Inflammatory macrophage treated with lipopolysaccharide for 4 hours (primary cell): ENCODE data around the gene XPC.
"Not testable (repeated sequence)": the region's sequence is repeated elsewhere in the genome, so short reads cannot be mapped to it uniquely, and the experiment has no call there.

Source experiments
- DNase-seq: peaks from one replicate; pipeline ENCODE4 v3.0.0-alpha.2; 2020

Gene XPC

GRCh38 chr3:14117468-14118399 is 60.7 kb downstream of the XPC start:
- DNase-seq: no peak

DNA sequence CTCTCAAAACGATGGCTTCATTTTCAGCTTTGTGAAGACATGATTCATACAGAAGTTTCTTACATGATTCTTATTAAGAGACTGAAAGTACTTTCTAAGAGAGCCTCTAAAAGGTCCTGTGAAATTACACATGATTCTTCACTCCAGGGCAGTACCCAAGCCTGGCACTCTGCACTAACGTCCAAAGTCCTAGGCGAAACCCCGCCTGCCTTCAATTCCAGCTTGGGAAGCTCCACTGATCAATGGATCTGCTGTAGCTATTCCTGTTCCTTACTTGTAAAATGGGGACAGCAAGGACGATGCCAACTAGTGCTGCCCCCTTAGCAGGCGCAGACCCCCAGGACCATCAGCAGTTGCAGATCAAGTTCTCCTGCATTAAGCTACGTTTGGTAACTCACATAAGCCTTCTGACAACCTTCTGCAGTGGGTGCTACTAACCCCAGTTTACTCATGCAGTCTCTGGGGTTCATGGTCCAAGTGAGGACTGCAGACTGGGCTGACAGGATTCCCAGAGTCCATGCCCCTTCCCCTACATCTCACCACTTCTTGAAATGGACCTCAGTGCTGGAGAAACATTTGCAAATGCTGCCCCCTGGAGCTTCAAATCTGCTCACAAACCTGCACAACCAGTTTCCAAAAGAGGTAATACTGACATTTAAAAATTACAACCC is 64.3 kb downstream of the XPC start:
- DNase-seq: no peak

DNA sequence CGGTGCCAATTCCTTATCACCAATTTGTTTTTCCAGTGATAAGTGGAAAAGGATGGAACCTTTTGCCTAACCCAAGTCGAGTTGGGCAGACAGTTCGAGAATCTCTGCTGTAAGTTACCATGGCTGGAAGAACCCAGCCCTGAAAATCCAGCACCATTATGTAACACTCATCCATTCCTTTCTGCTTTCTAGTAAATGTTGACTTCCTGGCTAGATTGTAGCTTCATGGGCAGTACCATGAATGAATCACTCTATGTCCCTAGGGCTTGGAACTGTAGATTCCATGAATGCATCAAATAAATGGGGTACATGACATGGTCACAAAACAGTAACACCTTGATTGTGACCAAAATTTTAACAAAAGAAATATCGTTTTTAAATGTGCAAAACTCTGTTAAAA is 67.7 kb downstream of the XPC start:
- no peak for DNase-seq

- DNase-seq: not testable (repeated sequence)
Measured at GRCh38 chr3:14109821-14110220, 68.6 kb downstream of the XPC start.

DNA sequence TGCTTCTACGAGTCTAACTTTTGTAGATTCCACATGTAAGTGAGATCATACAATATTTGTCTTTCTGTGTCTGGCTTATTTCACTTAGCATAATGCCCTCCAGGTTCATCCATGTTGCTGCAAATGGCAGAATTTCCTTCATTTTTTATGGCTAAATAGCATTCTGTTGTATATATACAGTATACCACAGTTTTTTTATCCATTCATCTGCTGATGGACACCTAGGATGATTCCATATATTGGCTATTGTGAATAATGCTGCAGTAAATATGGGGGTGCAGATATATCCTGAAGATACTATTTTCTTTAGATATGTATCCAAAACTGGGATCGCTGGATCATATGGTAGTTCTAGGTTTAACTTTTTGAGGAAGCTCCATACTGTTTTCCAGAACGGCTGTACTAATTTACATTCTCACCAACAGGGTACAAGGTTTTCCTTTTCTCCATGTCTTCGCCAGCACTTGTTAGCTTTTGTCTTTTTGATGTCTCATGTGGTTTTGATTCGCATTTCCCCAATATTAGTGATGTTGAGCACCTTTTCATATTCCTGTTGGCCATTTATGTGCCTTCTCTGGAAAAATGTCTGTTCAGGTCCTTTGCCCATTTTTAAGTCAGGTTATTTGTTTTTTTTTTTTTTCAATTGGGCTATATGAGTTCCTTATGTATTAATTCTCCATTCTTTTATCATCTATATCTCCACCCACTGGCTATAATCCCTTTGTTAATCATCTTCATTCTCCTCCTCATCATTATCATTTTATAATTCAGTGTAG is 80.6 kb downstream of the XPC start:
- DNase-seq: no peak

DNA sequence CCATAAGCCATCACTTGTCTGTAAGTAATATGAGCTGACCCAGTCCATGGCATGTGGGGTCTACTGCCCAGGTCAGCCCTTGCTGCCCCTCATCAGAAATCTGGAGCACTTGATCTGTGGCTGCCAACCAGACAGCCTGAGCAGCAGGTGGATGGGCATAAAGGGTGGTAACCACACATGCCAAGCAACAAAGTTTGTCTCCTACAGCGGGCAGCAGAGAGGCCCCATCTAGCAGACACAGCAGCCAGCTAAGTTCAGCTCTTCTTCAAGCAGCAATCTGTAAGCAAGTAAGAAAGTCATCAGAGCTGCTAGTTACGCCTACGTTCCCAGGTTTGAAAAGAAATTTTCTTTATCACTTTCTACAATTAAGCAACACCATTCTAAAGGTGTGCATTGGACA is 81.7 kb downstream of the XPC start:
- DNase-seq: no peak
